Measurements from ENCODE around the gene HYAL3. TPM values are rescaled to one million over a fixed set of nuclear protein-coding genes. Genes with fewer than 3 reads are reported as not detected.

The HYAL3 gene
- total and polyA plus RNA-seq, 2 of the 13 experiments (the other 11 are each of a cell fraction or from before 2014, with no cell fraction given) = 5.5 to 10.4 TPM

GRCh38 chr3:50303013-50303815 is 4.0 kb upstream of the HYAL3 start, which contains the start of gene HYAL1 (continued):
- TF ChIP-seq THAP9 (CRISPR knock-in tag; IDR thresholded peaks at IDR 0.05; ENCODE audit: borderline replicate concordance) = peak; percentile 83
- TF ChIP-seq HINFP (CRISPR knock-in tag; IDR thresholded peaks at IDR 0.05; ENCODE audit: low read depth) = no peak
- TF ChIP-seq HIVEP1 (CRISPR knock-in tag; IDR thresholded peaks at IDR 0.05) = peak; percentile 70
- TF ChIP-seq ZNF44 (CRISPR knock-in tag; IDR thresholded peaks at IDR 0.05) = 0 out of 2 replicates have a peak, but pooled peaks have one; percentile 13
- TF ChIP-seq TARDBP (CRISPR knock-in tag; IDR thresholded peaks at IDR 0.05) = peak; percentile 75
- no peak for TF ChIP-seq AGO1 (IDR thresholded peaks at IDR 0.05; ENCODE audit: low read depth, low read length, poor library complexity, severe bottlenecking)
- peak; percentile 92; the same call in 1 of the 2 replicates for TF ChIP-seq ZNF816 (CRISPR knock-in tag; IDR thresholded peaks at IDR 0.05; ENCODE audit: borderline replicate concordance)
- TF ChIP-seq RCOR2 (CRISPR knock-in tag; IDR thresholded peaks at IDR 0.05) = no peak
- no peak for TF ChIP-seq ZNF329 (CRISPR knock-in tag; IDR thresholded peaks at IDR 0.05; ENCODE audit: low read depth)
- TF ChIP-seq ZNF317 (CRISPR knock-in tag; IDR thresholded peaks at IDR 0.05) = peak; percentile 66; the same call in 1 of the 2 replicates
- TF ChIP-seq KIAA2018 (CRISPR knock-in tag; IDR thresholded peaks at IDR 0.05; ENCODE audit: borderline replicate concordance) = no peak
- TF ChIP-seq SP4 (CRISPR knock-in tag; IDR thresholded peaks at IDR 0.05) = no peak; the same call in none of the 2 replicates
- TF ChIP-seq FOXA3 (CRISPR knock-in tag; IDR thresholded peaks at IDR 0.05) = peak; percentile 15; the same call in 1 of the 2 replicates
- TF ChIP-seq ZNF460 (CRISPR knock-in tag; IDR thresholded peaks at IDR 0.05; ENCODE audit: borderline replicate concordance) = peak; percentile 71; the same call in 1 of the 2 replicates
- TF ChIP-seq KLF13 (CRISPR knock-in tag; IDR thresholded peaks at IDR 0.05) = peak; percentile 83; the same call in 1 of the 2 replicates
- TF ChIP-seq ZNF703 (CRISPR knock-in tag; IDR thresholded peaks at IDR 0.05; ENCODE audit: borderline replicate concordance) = no peak
